GM12878 (cell line): ENCODE data around the gene PRSS36. TPM values are rescaled to one million over a fixed set of nuclear protein-coding genes. Genes with fewer than 3 reads are reported as not detected.

Experiments used
- ATAC-seq: fragments of 200-7000 bp; cut with Tn5 transposase; 3 replicates; pipeline ENCODE4 v1.9.1; 2020; ENCODE audit warnings: mild to moderate bottlenecking, moderate library complexity
- BruUV-seq: library from RNA; stranded (reverse); fragments of 400-500 nt; replicated peaks from 2 replicates; lab custom pipeline; 2021; lab: Mats Ljungman, UMichigan
- CTCF ChIA-PET: fragments of 300-600 bp; sonication (Branson Sonifier 250); formaldehyde crosslinking; extraction: SDS; loops from one replicate; lab custom pipeline; 2021; ENCODE audit warnings: inconsistent platforms; lab: Yijun Ruan, JAX
- POLR2A ChIA-PET: fragments of 350-600 bp; formaldehyde crosslinking; extraction: SDS; loops from one replicate; lab custom pipeline; 2021; ENCODE audit warnings: inconsistent platforms; lab: Charles Lee
- RAD21 ChIA-PET: fragments of 300-600 bp; sonication (Branson Sonifier 250); formaldehyde crosslinking; loops from one replicate; lab custom pipeline; 2023; ENCODE audit warnings: antibody characterized with exemption; ENCODE audit not compliant: unreplicated experiment; lab: Charles Lee
- SMC1A ChIA-PET: fragments of 300-600 bp; sonication (Branson Sonifier 250); formaldehyde crosslinking; loops from one replicate; lab custom pipeline; 2023; ENCODE audit not compliant: unreplicated experiment, uncharacterized antibody; lab: Charles Lee
- DNase-seq: peaks from one replicate; pipeline ENCODE4 v3.0.0-alpha.2; 2011; ENCODE audit warnings: low read depth, low spot score
- FAIRE-seq: peaks from 3 replicates; lab custom pipeline; 2011; peaks lifted over from hg19 to GRCh38; lab: Jason Lieb, UNC
- H2AFZ ChIP-seq: 2 replicates; pipeline ENCODE4 v1.6.0; 2011; ENCODE audit warnings: low read depth, low read length, control low read depth; ENCODE audit not compliant: control insufficient read depth
- H3K27ac ChIP-seq: 2 replicates; pipeline ENCODE4 v1.5.1; 2011; ENCODE audit warnings: control low read depth; ENCODE audit not compliant: control insufficient read depth, insufficient read depth
- H3K27me3 ChIP-seq, 2 experiments: replicated peaks in 1 of 2; 2 replicates each; pipeline versions ENCODE4 v1.6.0 to v1.6.1; 2011; ENCODE audit warnings: low read length in 1 of 2; ENCODE audit not compliant: control insufficient read depth in 2 of 2, insufficient read depth in 2 of 2
- H3K36me3 ChIP-seq, 2 experiments: 2 replicates each; pipeline ENCODE4 v1.5.1; 2011; ENCODE audit warnings: low read length in 1 of 2; ENCODE audit not compliant: control insufficient read depth in 2 of 2, insufficient read depth in 2 of 2
- H3K4me1 ChIP-seq: 2 replicates; pipeline ENCODE4 v1.6.1; 2011; ENCODE audit warnings: mild to moderate bottlenecking, low read length, moderate library complexity, mixed read lengths; ENCODE audit not compliant: control insufficient read depth, insufficient read depth
- H3K4me2 ChIP-seq: 2 replicates; pipeline ENCODE4 v1.6.0; 2011; ENCODE audit warnings: control low read depth; ENCODE audit not compliant: control insufficient read depth, insufficient read depth
- H3K4me3 ChIP-seq: fragments of 200-600 bp; sonication (generic); 2 replicates; pipeline ENCODE4 v1.5.1; 2016
- H3K79me2 ChIP-seq: 2 replicates; pipeline ENCODE4 v1.6.0; 2011; ENCODE audit warnings: low read length; ENCODE audit not compliant: control insufficient read depth, insufficient read depth
- H3K9ac ChIP-seq: 2 replicates; pipeline ENCODE4 v1.8.0; 2011; ENCODE audit warnings: low read length, control low read depth, mixed read lengths; ENCODE audit not compliant: control insufficient read depth, insufficient read depth
- H3K9me3 ChIP-seq: replicated peaks from 3 replicates; pipeline ENCODE4 v1.5.1; 2011; ENCODE audit warnings: mild to moderate bottlenecking, low read length; ENCODE audit not compliant: control insufficient read depth, insufficient read depth
- H4K20me1 ChIP-seq: 2 replicates; pipeline ENCODE4 v1.6.0; 2011; ENCODE audit not compliant: control insufficient read depth, insufficient read depth
- FOXK2 ChIP-seq: fragments of 450-650 bp; IDR thresholded peaks from 2 replicates; pipeline ENCODE4 v1.6.1; 2017; ENCODE audit warnings: mild to moderate bottlenecking, moderate library complexity
- NFYA ChIP-seq: IDR thresholded peaks from 2 replicates; pipeline ENCODE4 v1.6.1; 2011; ENCODE audit warnings: low read depth, mild to moderate bottlenecking, low read length, improper control_type of control experiment, borderline replicate concordance
- RELA ChIP-seq: fragments of 450-650 bp; IDR thresholded peaks from 2 replicates; pipeline ENCODE4 v1.8.0; 2014; ENCODE audit warnings: borderline replicate concordance; ENCODE audit not compliant: partially characterized antibody
- SP1 ChIP-seq: IDR thresholded peaks from one replicate; pipeline ENCODE4 v1.6.1; 2011; ENCODE audit warnings: low read depth, low read length
- SUPT20H ChIP-seq: IDR thresholded peaks from 2 replicates; pipeline ENCODE4 v1.6.1; 2011; ENCODE audit warnings: low read depth, mild to moderate bottlenecking, low read length, moderate library complexity, borderline replicate concordance; ENCODE audit not compliant: control insufficient read depth
- YBX1 ChIP-seq: fragments of 450-650 bp; IDR thresholded peaks from 2 replicates; pipeline ENCODE4 v1.6.1; 2016; ENCODE audit warnings: antibody characterized with exemption
- WGBS: methylation state at CpG from one replicate; pipeline ENCODE4 v1.1.6; 2016; ENCODE audit warnings: low lambda C conversion rate; ENCODE audit not compliant: insufficient replicate concordance, insufficient coverage; ENCODE audit errors: missing lambda C conversion rate; 5-methylcytosine and 5-hydroxymethylcytosine counted together
- in situ Hi-C: fragments of 300-500 bp; cut with MboI; formaldehyde crosslinking; loops from 9 replicates; pipeline ENCODE4 v1.14.3; 2018; ENCODE audit warnings: mixed read lengths
- intact Hi-C: fragments of 100-400 bp; cut with micrococcal nuclease; formaldehyde crosslinking; loops from one replicate; pipeline ENCODE4 v1.14.2; 2022; ENCODE audit not compliant: unreplicated experiment
- polyA plus RNA-seq, 11 experiments: library from polyadenylated mRNA; depleted of rRNA in 4 of 11; unstranded in 6 of 11; stranded (reverse) in 5 of 11; fragments of >200 nt; fragmentation: Nextera tagmentation in 4 of 11; fragmentation: Illumina TruSeq in 1 of 11; extraction: Ambion mirVana in 4 of 11; extraction: Trizol in 1 of 11; gene quantifications; 1 replicate in 1 of 11; 2 replicates in 10 of 11; pipeline versions ENCODE4 v1.2.1 to v1.2.3, GENCODE V29; 2011 to 2016; ENCODE audit warnings: inconsistent platforms in 2 of 11, missing spikeins in 2 of 11, low read depth in 1 of 11
- total RNA-seq, 4 experiments: library from RNA; depleted of rRNA in 3 of 4; stranded (reverse); fragments of >200 nt in 3 of 4; fragmentation: Illumina TruSeq in 1 of 4; extraction: Trizol in 1 of 4; gene quantifications; 2 replicates each; pipeline versions ENCODE4 v1.2.1 to v1.2.3, GENCODE V29; 2013 to 2021
- TF ChIP-seq, protein P1 (sequence below), 3 experiments: IDR thresholded peaks in 2 of 3; conservative IDR thresholded peaks in 1 of 3; 2 replicates each; pipeline ENCODE4 v1.5.1; 2011; ENCODE audit warnings: low read depth in 3 of 3, low read length in 3 of 3, mild to moderate bottlenecking in 3 of 3, control low read depth in 2 of 3, moderate library complexity in 2 of 3, inconsistent platforms in 1 of 3, mixed read lengths in 1 of 3; ENCODE audit not compliant: control insufficient read depth in 2 of 3, insufficient read depth in 1 of 3; ENCODE audit errors: extremely low read depth in 1 of 3
- TF ChIP-seq, protein P2 (sequence below): IDR thresholded peaks from 2 replicates; pipeline ENCODE4 v1.6.1; 2011; ENCODE audit warnings: borderline replicate concordance, low read depth, mild to moderate bottlenecking, moderate library complexity, mixed read lengths, low read length; ENCODE audit not compliant: insufficient read depth; ENCODE audit errors: extremely low read length

Gene PRSS36
- total and polyA plus RNA-seq, 10 of the 15 experiments (the other 5 are each of a cell fraction or from before 2014, with no cell fraction given) = 0.11 to 1.1 (median 0.17) TPM; not detected in 3

DNA sequence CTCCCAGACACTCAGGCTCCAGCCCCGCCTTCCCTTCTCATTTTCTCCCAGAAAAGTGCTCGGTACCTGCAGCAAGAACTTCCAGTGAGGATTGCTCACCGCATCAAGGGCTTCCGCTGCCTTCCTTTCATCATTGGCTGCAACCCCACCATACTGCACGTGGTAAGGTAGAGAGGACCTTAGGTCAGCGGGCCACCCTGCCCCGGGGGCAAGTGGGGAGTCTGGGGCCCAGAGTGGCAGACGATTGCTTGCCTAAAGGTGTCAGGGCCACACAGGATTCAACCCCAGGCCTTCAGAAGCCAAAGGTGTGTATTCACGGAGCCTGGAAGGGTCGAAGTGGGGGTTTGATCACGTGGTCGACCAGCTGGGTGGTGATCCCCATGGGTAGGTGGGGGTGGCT, 40.2 kb downstream of the PRSS36 start (continued):
- TF ChIP-seq, protein P1, sequence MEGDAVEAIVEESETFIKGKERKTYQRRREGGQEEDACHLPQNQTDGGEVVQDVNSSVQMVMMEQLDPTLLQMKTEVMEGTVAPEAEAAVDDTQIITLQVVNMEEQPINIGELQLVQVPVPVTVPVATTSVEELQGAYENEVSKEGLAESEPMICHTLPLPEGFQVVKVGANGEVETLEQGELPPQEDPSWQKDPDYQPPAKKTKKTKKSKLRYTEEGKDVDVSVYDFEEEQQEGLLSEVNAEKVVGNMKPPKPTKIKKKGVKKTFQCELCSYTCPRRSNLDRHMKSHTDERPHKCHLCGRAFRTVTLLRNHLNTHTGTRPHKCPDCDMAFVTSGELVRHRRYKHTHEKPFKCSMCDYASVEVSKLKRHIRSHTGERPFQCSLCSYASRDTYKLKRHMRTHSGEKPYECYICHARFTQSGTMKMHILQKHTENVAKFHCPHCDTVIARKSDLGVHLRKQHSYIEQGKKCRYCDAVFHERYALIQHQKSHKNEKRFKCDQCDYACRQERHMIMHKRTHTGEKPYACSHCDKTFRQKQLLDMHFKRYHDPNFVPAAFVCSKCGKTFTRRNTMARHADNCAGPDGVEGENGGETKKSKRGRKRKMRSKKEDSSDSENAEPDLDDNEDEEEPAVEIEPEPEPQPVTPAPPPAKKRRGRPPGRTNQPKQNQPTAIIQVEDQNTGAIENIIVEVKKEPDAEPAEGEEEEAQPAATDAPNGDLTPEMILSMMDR (IDR thresholded peaks at IDR 0.05 in 2 of 3, conservative IDR thresholded peaks at IDR 0.05 in 1 of 3; ENCODE audit: control insufficient read depth in 2 of 3, extremely low read depth in 1 of 3, insufficient read depth in 1 of 3, low read depth in 3 of 3, low read length in 3 of 3) = no peak
- TF ChIP-seq SP1 (no peak), YBX1 (no peak)

DNA sequence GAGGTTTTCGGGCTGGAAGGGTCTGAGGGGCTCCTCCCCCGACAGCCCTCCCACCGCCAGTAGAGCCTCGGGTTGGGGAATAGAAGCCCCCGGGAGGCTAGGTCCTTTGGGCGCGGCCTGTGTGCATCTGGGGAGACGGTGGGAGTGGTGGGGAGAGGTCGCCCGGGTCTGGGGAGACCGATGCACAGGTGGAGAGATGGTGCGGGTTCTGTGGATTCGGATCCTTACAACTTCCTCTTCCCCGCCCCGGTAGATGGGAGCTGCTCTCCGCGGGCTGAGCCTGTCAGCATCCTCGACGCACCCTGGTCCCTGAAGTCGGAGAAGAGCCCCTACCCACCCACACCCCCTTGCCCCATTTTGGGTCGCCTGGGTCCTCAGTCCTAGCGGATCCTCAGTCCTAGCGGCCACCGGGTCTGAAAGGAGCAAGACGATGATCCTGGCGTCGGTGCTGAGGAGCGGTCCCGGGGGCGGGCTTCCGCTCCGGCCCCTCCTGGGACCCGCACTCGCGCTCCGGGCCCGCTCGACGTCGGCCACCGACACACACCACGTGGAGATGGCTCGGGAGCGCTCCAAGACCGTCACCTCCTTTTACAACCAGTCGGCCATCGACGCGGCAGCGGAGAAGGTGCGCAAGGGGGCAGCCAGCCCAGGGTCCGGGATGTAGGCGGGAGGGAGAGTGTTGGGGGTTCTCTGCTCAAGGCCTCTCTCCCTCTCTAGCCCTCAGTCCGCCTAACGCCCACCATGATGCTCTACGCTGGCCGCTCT, 40.9 kb downstream of the PRSS36 start:
- WGBS = 59% methylated on average over 56 of the region's 57 CpGs
- in situ Hi-C loops = no loop called here
- FAIRE-seq (no peak), DNase-seq (no peak)
- no peaks in the 10 kb centered on the region for H3K27me3 ChIP-seq
- H3K9ac ChIP-seq = peak overlapping the region; percentile 91
- H3K4me2 ChIP-seq = peak overlapping the region; percentile 77
- POLR2A ChIA-PET = interaction anchor here (2.3 to 3.1 kb wide), 2 partner anchors 9 to 33 kb away, joined by 10 to 13 read pairs; partner anchors contain the start of gene KAT8
- peaks cover 0 to 4% of the 10 kb centered on the region in 2 experiments; a peak in 3 of 4 replicates for H3K36me3 ChIP-seq
- H3K9me3 ChIP-seq = no peaks in the 10 kb centered on the region
- TF ChIP-seq SUPT20H (no peak), RELA (no peak), FOXK2 (no peak), NFYA (no peak)
- TF ChIP-seq, protein P2, sequence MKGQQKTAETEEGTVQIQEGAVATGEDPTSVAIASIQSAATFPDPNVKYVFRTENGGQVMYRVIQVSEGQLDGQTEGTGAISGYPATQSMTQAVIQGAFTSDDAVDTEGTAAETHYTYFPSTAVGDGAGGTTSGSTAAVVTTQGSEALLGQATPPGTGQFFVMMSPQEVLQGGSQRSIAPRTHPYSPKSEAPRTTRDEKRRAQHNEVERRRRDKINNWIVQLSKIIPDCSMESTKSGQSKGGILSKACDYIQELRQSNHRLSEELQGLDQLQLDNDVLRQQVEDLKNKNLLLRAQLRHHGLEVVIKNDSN = no peak
- TF ChIP-seq, all 136 proteins: peak for 0
- RAD21 ChIA-PET = interaction anchor here (0.6 to 2.8 kb wide), 2 partner anchors 9 to 225 kb away, joined by 3 to 12 read pairs; partner anchors contain the start of gene KAT8
- Histone ChIP-seq H3K27ac (peak overlapping the region; percentile 81), H3K79me2 (peaks cover 13% of the 10 kb centered on the region), H3K4me1 (peaks cover 22% of the 10 kb centered on the region), H3K4me3 (peak overlapping the region; percentile 74), H4K20me1 (no peaks in the 10 kb centered on the region), H2AFZ (peak overlapping the region; percentile 91)
- intact Hi-C loops = loop anchor here (5.0 kb wide), 1 partner anchor 33 kb away; no protein-coding TSS in a partner anchor
- CTCF ChIA-PET = no interaction called here
- TSS peak; percentile 66 for BruUV-seq
- ATAC-seq = no peak; the same call in 2 of the 3 replicates
- SMC1A ChIA-PET = no interaction called here
